ENCODE measurements around the gene MYBBP1A.

MYBBP1A gene

GRCh38 chr17:4525691-4526397 lies 29.3 kb downstream of the MYBBP1A start:
- no peak overlapping the region for H3K4me3 ChIP-seq (ENCODE audit: low read depth, low read length)
- TF ChIP-seq POLR2A (IDR thresholded peaks at IDR 0.05; ENCODE audit: extremely low read depth, insufficient read length), result no peak
- TF ChIP-seq, protein P1, sequence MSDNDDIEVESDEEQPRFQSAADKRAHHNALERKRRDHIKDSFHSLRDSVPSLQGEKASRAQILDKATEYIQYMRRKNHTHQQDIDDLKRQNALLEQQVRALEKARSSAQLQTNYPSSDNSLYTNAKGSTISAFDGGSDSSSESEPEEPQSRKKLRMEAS (IDR thresholded peaks at IDR 0.05; ENCODE audit: low read depth, low read length), result no peak
- no peak for TF ChIP-seq MYC (IDR thresholded peaks at IDR 0.05; ENCODE audit: low read depth, low read length)
- TF ChIP-seq CTCF (IDR thresholded peaks at IDR 0.05; ENCODE audit: low read depth, low read length), result no peak
- no peak for DNase-seq (ENCODE audit: low read depth)

- no peak for DNase-seq (ENCODE audit: low read depth)
- H3K4me3 ChIP-seq (ENCODE audit: low read depth, low read length), result no peak overlapping the region
- TF ChIP-seq CTCF (IDR thresholded peaks at IDR 0.05; ENCODE audit: low read depth, low read length) (no peak), POLR2A (IDR thresholded peaks at IDR 0.05; ENCODE audit: extremely low read depth, insufficient read length) (no peak), MYC (IDR thresholded peaks at IDR 0.05; ENCODE audit: low read depth, low read length) (no peak)
- TF ChIP-seq, protein P1 (IDR thresholded peaks at IDR 0.05; ENCODE audit: low read depth, low read length), result no peak
These were observed 31.2 kb downstream of the MYBBP1A start for GRCh38 chr17:4523946-4524345.

- no peak for DNase-seq (ENCODE audit: low read depth)
- H3K4me3 ChIP-seq (ENCODE audit: low read depth, low read length), result no peak overlapping the region
- TF ChIP-seq CTCF (IDR thresholded peaks at IDR 0.05; ENCODE audit: low read depth, low read length), result no peak
- TF ChIP-seq MYC (IDR thresholded peaks at IDR 0.05; ENCODE audit: low read depth, low read length), result no peak
- TF ChIP-seq, protein P1 (IDR thresholded peaks at IDR 0.05; ENCODE audit: low read depth, low read length), result no peak
- no peak for TF ChIP-seq POLR2A (IDR thresholded peaks at IDR 0.05; ENCODE audit: extremely low read depth, insufficient read length)
These were observed 32.5 kb downstream of the MYBBP1A start for GRCh38 chr17:4522661-4523060.

- TF ChIP-seq POLR2A (IDR thresholded peaks at IDR 0.05; ENCODE audit: extremely low read depth, insufficient read length) (no peak), CTCF (IDR thresholded peaks at IDR 0.05; ENCODE audit: low read depth, low read length) (no peak), MYC (IDR thresholded peaks at IDR 0.05; ENCODE audit: low read depth, low read length) (no peak)
- TF ChIP-seq, protein P1 (IDR thresholded peaks at IDR 0.05; ENCODE audit: low read depth, low read length), result no peak
- no peak for DNase-seq (ENCODE audit: low read depth)
- no peak overlapping the region for H3K4me3 ChIP-seq (ENCODE audit: low read depth, low read length)
These were observed 34.1 kb downstream of the MYBBP1A start for GRCh38 chr17:4520894-4521600.

- DNase-seq (ENCODE audit: low read depth), result no peak
- no peak overlapping the region for H3K4me3 ChIP-seq (ENCODE audit: low read depth, low read length)
These were observed 34.9 kb downstream of the MYBBP1A start for GRCh38 chr17:4520060-4520893.

More at GRCh38 chr17:4520060-4520893, 34.9 kb downstream of the MYBBP1A start:
- TF ChIP-seq, protein P1 (IDR thresholded peaks at IDR 0.05; ENCODE audit: low read depth, low read length), result no peak
- no peak for TF ChIP-seq POLR2A (IDR thresholded peaks at IDR 0.05; ENCODE audit: extremely low read depth, insufficient read length)
- TF ChIP-seq MYC (IDR thresholded peaks at IDR 0.05; ENCODE audit: low read depth, low read length), result no peak
- TF ChIP-seq CTCF (IDR thresholded peaks at IDR 0.05; ENCODE audit: low read depth, low read length), result no peak

All from NB4 (cell line).